ENCODE results near the gene DCAF6.

Gene DCAF6

GRCh38 chr1:167950569-167950968, 14.1 kb downstream of the DCAF6 start:
- no peak overlapping the region for H3K4me3 ChIP-seq (ENCODE audit: low read length in 2 of 2)
- no peaks in the 10 kb centered on the region for H3K9me3 ChIP-seq (ENCODE audit: control insufficient read depth in 2 of 2, low read length in 2 of 2)
- peaks cover 17 to 22% of the 10 kb centered on the region in 2 donors for H3K36me3 ChIP-seq (ENCODE audit: control insufficient read depth in 2 of 2, insufficient read depth in 2 of 2, low read length in 2 of 2)
- H3K27me3 ChIP-seq (ENCODE audit: control insufficient read depth in 2 of 2, insufficient read depth in 2 of 2, low read length in 2 of 2), result no peaks in the 10 kb centered on the region
- H3K4me1 ChIP-seq (ENCODE audit: control insufficient read depth in 2 of 2, insufficient read depth in 2 of 2, low read length in 2 of 2), result peaks cover 6 to 8% of the 10 kb centered on the region in 2 donors
- no peak overlapping the region for H3K9ac ChIP-seq (ENCODE audit: low read depth in 1 of 2, low read length in 2 of 2)
- H3K27ac ChIP-seq (ENCODE audit: low read depth in 2 of 2, low read length in 2 of 2), result no peak overlapping the region

GRCh38 chr1:167955915-167956314, 19.4 kb downstream of the DCAF6 start:
- no peak overlapping the region for H3K27ac ChIP-seq (ENCODE audit: low read depth in 2 of 2, low read length in 2 of 2)
- H3K27me3 ChIP-seq (ENCODE audit: control insufficient read depth in 2 of 2, insufficient read depth in 2 of 2, low read length in 2 of 2), result no peaks in the 10 kb centered on the region
- no peak overlapping the region for H3K9ac ChIP-seq (ENCODE audit: low read depth in 1 of 2, low read length in 2 of 2)
- no peak overlapping the region for H3K4me3 ChIP-seq (ENCODE audit: low read length in 2 of 2)
- peaks cover 17 to 26% of the 10 kb centered on the region in 2 donors for H3K36me3 ChIP-seq (ENCODE audit: control insufficient read depth in 2 of 2, insufficient read depth in 2 of 2, low read length in 2 of 2)
- peaks cover 0 to under 1% of the 10 kb centered on the region in 2 donors for H3K4me1 ChIP-seq (ENCODE audit: control insufficient read depth in 2 of 2, insufficient read depth in 2 of 2, low read length in 2 of 2)
- H3K9me3 ChIP-seq (ENCODE audit: control insufficient read depth in 2 of 2, low read length in 2 of 2), result no peaks in the 10 kb centered on the region

- Histone ChIP-seq H3K9ac (ENCODE audit: low read depth in 1 of 2, low read length in 2 of 2) (no peak overlapping the region), H3K27ac (ENCODE audit: low read depth in 2 of 2, low read length in 2 of 2) (no peak overlapping the region), H3K9me3 (ENCODE audit: control insufficient read depth in 2 of 2, low read length in 2 of 2) (no peaks in the 10 kb centered on the region), H3K27me3 (ENCODE audit: control insufficient read depth in 2 of 2, insufficient read depth in 2 of 2, low read length in 2 of 2) (no peaks in the 10 kb centered on the region), H3K4me1 (ENCODE audit: control insufficient read depth in 2 of 2, insufficient read depth in 2 of 2, low read length in 2 of 2) (no peaks in the 10 kb centered on the region), H3K4me3 (ENCODE audit: low read length in 2 of 2) (no peak overlapping the region), H3K36me3 (ENCODE audit: control insufficient read depth in 2 of 2, insufficient read depth in 2 of 2, low read length in 2 of 2) (peaks cover 12 to 21% of the 10 kb centered on the region in 2 donors)
Observed at GRCh38 chr1:167957710-167958109, 21.2 kb downstream of the DCAF6 start.

- Histone ChIP-seq H3K4me1 (ENCODE audit: control insufficient read depth in 2 of 2, insufficient read depth in 2 of 2, low read length in 2 of 2) (no peaks in the 10 kb centered on the region), H3K9ac (ENCODE audit: low read depth in 1 of 2, low read length in 2 of 2) (no peak overlapping the region), H3K27ac (ENCODE audit: low read depth in 2 of 2, low read length in 2 of 2) (no peak overlapping the region), H3K36me3 (ENCODE audit: control insufficient read depth in 2 of 2, insufficient read depth in 2 of 2, low read length in 2 of 2) (peaks cover 4 to 9% of the 10 kb centered on the region in 2 donors), H3K27me3 (ENCODE audit: control insufficient read depth in 2 of 2, insufficient read depth in 2 of 2, low read length in 2 of 2) (no peaks in the 10 kb centered on the region), H3K4me3 (ENCODE audit: low read length in 2 of 2) (no peak overlapping the region), H3K9me3 (ENCODE audit: control insufficient read depth in 2 of 2, low read length in 2 of 2) (no peaks in the 10 kb centered on the region)
Observed at GRCh38 chr1:167964646-167965045, 28.2 kb downstream of the DCAF6 start.

- Histone ChIP-seq H3K36me3 (ENCODE audit: control insufficient read depth in 2 of 2, insufficient read depth in 2 of 2, low read length in 2 of 2) (peaks cover 4 to 9% of the 10 kb centered on the region in 2 donors), H3K4me1 (ENCODE audit: control insufficient read depth in 2 of 2, insufficient read depth in 2 of 2, low read length in 2 of 2) (no peaks in the 10 kb centered on the region), H3K27me3 (ENCODE audit: control insufficient read depth in 2 of 2, insufficient read depth in 2 of 2, low read length in 2 of 2) (no peaks in the 10 kb centered on the region), H3K9ac (ENCODE audit: low read depth in 1 of 2, low read length in 2 of 2) (no peak overlapping the region), H3K27ac (ENCODE audit: low read depth in 2 of 2, low read length in 2 of 2) (no peak overlapping the region), H3K9me3 (ENCODE audit: control insufficient read depth in 2 of 2, low read length in 2 of 2) (no peaks in the 10 kb centered on the region), H3K4me3 (ENCODE audit: low read length in 2 of 2) (no peak overlapping the region)
Observed at GRCh38 chr1:167966050-167966449, 29.6 kb downstream of the DCAF6 start.

- Histone ChIP-seq H3K9ac (ENCODE audit: low read depth in 1 of 2, low read length in 2 of 2) (no peak overlapping the region), H3K27ac (ENCODE audit: low read depth in 2 of 2, low read length in 2 of 2) (no peak overlapping the region), H3K27me3 (ENCODE audit: control insufficient read depth in 2 of 2, insufficient read depth in 2 of 2, low read length in 2 of 2) (no peaks in the 10 kb centered on the region), H3K36me3 (ENCODE audit: control insufficient read depth in 2 of 2, insufficient read depth in 2 of 2, low read length in 2 of 2) (peaks cover 9% of the 10 kb centered on the region in 2 donors), H3K4me1 (ENCODE audit: control insufficient read depth in 2 of 2, insufficient read depth in 2 of 2, low read length in 2 of 2) (no peaks in the 10 kb centered on the region), H3K9me3 (ENCODE audit: control insufficient read depth in 2 of 2, low read length in 2 of 2) (no peaks in the 10 kb centered on the region), H3K4me3 (ENCODE audit: low read length in 2 of 2) (no peak overlapping the region)
Observed at GRCh38 chr1:167968569-167968968, 32.1 kb downstream of the DCAF6 start.

- H3K4me3 ChIP-seq (ENCODE audit: low read length in 2 of 2), result no peak overlapping the region
- no peaks in the 10 kb centered on the region for H3K27me3 ChIP-seq (ENCODE audit: control insufficient read depth in 2 of 2, insufficient read depth in 2 of 2, low read length in 2 of 2)
- no peaks in the 10 kb centered on the region for H3K9me3 ChIP-seq (ENCODE audit: control insufficient read depth in 2 of 2, low read length in 2 of 2)
- H3K27ac ChIP-seq (ENCODE audit: low read depth in 2 of 2, low read length in 2 of 2), result no peak overlapping the region
- H3K4me1 ChIP-seq (ENCODE audit: control insufficient read depth in 2 of 2, insufficient read depth in 2 of 2, low read length in 2 of 2), result no peaks in the 10 kb centered on the region
- peaks cover 11 to 14% of the 10 kb centered on the region in 2 donors for H3K36me3 ChIP-seq (ENCODE audit: control insufficient read depth in 2 of 2, insufficient read depth in 2 of 2, low read length in 2 of 2)
- H3K9ac ChIP-seq (ENCODE audit: low read depth in 1 of 2, low read length in 2 of 2), result no peak overlapping the region
Observed at GRCh38 chr1:167973832-167974231, 37.3 kb downstream of the DCAF6 start.

- Histone ChIP-seq H3K27me3 (ENCODE audit: control insufficient read depth in 2 of 2, insufficient read depth in 2 of 2, low read length in 2 of 2) (no peaks in the 10 kb centered on the region), H3K4me3 (ENCODE audit: low read length in 2 of 2) (no peak overlapping the region), H3K36me3 (ENCODE audit: control insufficient read depth in 2 of 2, insufficient read depth in 2 of 2, low read length in 2 of 2) (peaks cover 11 to 14% of the 10 kb centered on the region in 2 donors), H3K4me1 (ENCODE audit: control insufficient read depth in 2 of 2, insufficient read depth in 2 of 2, low read length in 2 of 2) (no peaks in the 10 kb centered on the region), H3K9ac (ENCODE audit: low read depth in 1 of 2, low read length in 2 of 2) (no peak overlapping the region), H3K27ac (ENCODE audit: low read depth in 2 of 2, low read length in 2 of 2) (no peak overlapping the region), H3K9me3 (ENCODE audit: control insufficient read depth in 2 of 2, low read length in 2 of 2) (no peaks in the 10 kb centered on the region)
Observed at GRCh38 chr1:167974698-167975097, 38.2 kb downstream of the DCAF6 start.

GRCh38 chr1:167977245-167977644, 40.8 kb downstream of the DCAF6 start:
- H3K27me3 ChIP-seq (ENCODE audit: control insufficient read depth in 2 of 2, insufficient read depth in 2 of 2, low read length in 2 of 2), result no peaks in the 10 kb centered on the region
- H3K4me1 ChIP-seq (ENCODE audit: control insufficient read depth in 2 of 2, insufficient read depth in 2 of 2, low read length in 2 of 2), result no peaks in the 10 kb centered on the region
- H3K9ac ChIP-seq (ENCODE audit: low read depth in 1 of 2, low read length in 2 of 2), result no peak overlapping the region
- no peak overlapping the region for H3K4me3 ChIP-seq (ENCODE audit: low read length in 2 of 2)
- H3K9me3 ChIP-seq (ENCODE audit: control insufficient read depth in 2 of 2, low read length in 2 of 2), result no peaks in the 10 kb centered on the region
- H3K27ac ChIP-seq (ENCODE audit: low read depth in 2 of 2, low read length in 2 of 2), result no peak overlapping the region
- peaks cover 10 to 15% of the 10 kb centered on the region in 2 donors for H3K36me3 ChIP-seq (ENCODE audit: control insufficient read depth in 2 of 2, insufficient read depth in 2 of 2, low read length in 2 of 2)

GRCh38 chr1:167981933-167982332, 45.5 kb downstream of the DCAF6 start:
- Histone ChIP-seq H3K4me3 (ENCODE audit: low read length in 2 of 2) (no peak overlapping the region), H3K27me3 (ENCODE audit: control insufficient read depth in 2 of 2, insufficient read depth in 2 of 2, low read length in 2 of 2) (no peaks in the 10 kb centered on the region), H3K4me1 (ENCODE audit: control insufficient read depth in 2 of 2, insufficient read depth in 2 of 2, low read length in 2 of 2) (peaks cover 0 to 2% of the 10 kb centered on the region in 2 donors)

More at GRCh38 chr1:167981933-167982332, 45.5 kb downstream of the DCAF6 start:
- Histone ChIP-seq H3K36me3 (ENCODE audit: control insufficient read depth in 2 of 2, insufficient read depth in 2 of 2, low read length in 2 of 2) (peaks cover 5 to 7% of the 10 kb centered on the region in 2 donors), H3K27ac (ENCODE audit: low read depth in 2 of 2, low read length in 2 of 2) (no peak overlapping the region), H3K9me3 (ENCODE audit: control insufficient read depth in 2 of 2, low read length in 2 of 2) (no peaks in the 10 kb centered on the region), H3K9ac (ENCODE audit: low read depth in 1 of 2, low read length in 2 of 2) (no peak overlapping the region)

Measured in mucosa of rectum (tissue), 2 donors.